RWPE2 (cell line): ENCODE measurements around the gene PCARE.

Source experiments
- ATAC-seq: fragments of 200-7000 bp; cut with Tn5 transposase; 3 replicates; pipeline ENCODE4 v1.9.1; 2021; ENCODE audit warnings: low read depth
- DNase-seq: peaks from one replicate; pipeline ENCODE4 v3.0.0-alpha.2; 2020; ENCODE audit warnings: low spot score
- H3K27ac ChIP-seq: fragments of 450-650 bp; 2 replicates; pipeline ENCODE4 v1.5.1; 2017; ENCODE audit warnings: mild to moderate bottlenecking; ENCODE audit not compliant: poor library complexity, severe bottlenecking
- H3K27me3 ChIP-seq: fragments of 250-450 bp; sonication (Bioruptor Pico); 2 replicates; pipeline ENCODE4 v1.5.1; 2021; ENCODE audit warnings: mild to moderate bottlenecking, moderate library complexity; ENCODE audit not compliant: insufficient read depth, poor library complexity, severe bottlenecking
- H3K36me3 ChIP-seq: fragments of 250-450 bp; sonication (Bioruptor Pico); 2 replicates; pipeline ENCODE4 v1.5.1; 2020; ENCODE audit warnings: low read depth, mild to moderate bottlenecking, moderate library complexity
- H3K4me1 ChIP-seq: fragments of 250-450 bp; sonication (Bioruptor Pico); 2 replicates; pipeline ENCODE4 v1.5.1; 2021; ENCODE audit warnings: mild to moderate bottlenecking, moderate library complexity; ENCODE audit not compliant: insufficient read depth, poor library complexity, severe bottlenecking
- H3K4me3 ChIP-seq: fragments of 250-450 bp; sonication (Bioruptor Pico); 2 replicates; pipeline ENCODE4 v1.5.1; 2021; ENCODE audit warnings: mild to moderate bottlenecking, moderate library complexity; ENCODE audit not compliant: severe bottlenecking
- H3K9me3 ChIP-seq: fragments of 250-450 bp; sonication (Bioruptor Pico); 2 replicates; pipeline ENCODE4 v1.5.1; 2021; ENCODE audit warnings: mild to moderate bottlenecking, moderate library complexity; ENCODE audit not compliant: severe bottlenecking
- CTCF ChIP-seq: fragments of 450-650 bp; IDR thresholded peaks from one replicate; pipeline ENCODE4 v1.5.1; 2017; ENCODE audit warnings: mild to moderate bottlenecking, moderate library complexity; ENCODE audit not compliant: poor library complexity, severe bottlenecking

The PCARE gene

GRCh38 chr2:29106980-29107388 is 32.7 kb upstream of the PCARE start:
- Histone ChIP-seq H3K4me1 (peaks cover 23% of the 10 kb centered on the region), H3K4me3 (no peak overlapping the region), H3K9me3 (no peaks in the 10 kb centered on the region), H3K27me3 (no peaks in the 10 kb centered on the region), H3K36me3 (no peaks in the 10 kb centered on the region), H3K27ac (no peak overlapping the region)
- DNase-seq (no peak), ATAC-seq (no peak)
- no peak for TF ChIP-seq CTCF

- no peaks in the 10 kb centered on the region for H3K9me3 ChIP-seq
- H3K27ac ChIP-seq, result no peak overlapping the region
- no peaks in the 10 kb centered on the region for H3K27me3 ChIP-seq
- ATAC-seq, result no peak
- no peaks in the 10 kb centered on the region for H3K36me3 ChIP-seq
- peaks cover 23% of the 10 kb centered on the region for H3K4me1 ChIP-seq
- no peak overlapping the region for H3K4me3 ChIP-seq
- TF ChIP-seq CTCF, result no peak
- DNase-seq, result no peak
These were observed 31.9 kb upstream of the PCARE start for GRCh38 chr2:29106256-29106655.

GRCh38 chr2:29105375-29105774 is 31.1 kb upstream of the PCARE start:
- Histone ChIP-seq H3K9me3 (no peaks in the 10 kb centered on the region), H3K27me3 (no peaks in the 10 kb centered on the region), H3K27ac (no peak overlapping the region), H3K4me1 (peaks cover 23% of the 10 kb centered on the region), H3K36me3 (no peaks in the 10 kb centered on the region), H3K4me3 (no peak overlapping the region)
- no peak for DNase-seq
- peak; percentile 19 for TF ChIP-seq CTCF
- ATAC-seq, result no peak

- H3K9me3 ChIP-seq, result no peaks in the 10 kb centered on the region
- DNase-seq (no peak), ATAC-seq (no peak)
- H3K4me1 ChIP-seq, result peaks cover 23% of the 10 kb centered on the region
- H3K27me3 ChIP-seq, result no peaks in the 10 kb centered on the region
- no peak for TF ChIP-seq CTCF
- H3K36me3 ChIP-seq, result no peaks in the 10 kb centered on the region
- H3K4me3 ChIP-seq, result no peak overlapping the region
- H3K27ac ChIP-seq, result no peak overlapping the region
These were observed 30.4 kb upstream of the PCARE start for GRCh38 chr2:29104688-29105087.

GRCh38 chr2:29100564-29100963 is 26.2 kb upstream of the PCARE start:
- ATAC-seq (no peak), DNase-seq (no peak)

More at GRCh38 chr2:29100564-29100963, 26.2 kb upstream of the PCARE start:
- Histone ChIP-seq H3K36me3 (no peaks in the 10 kb centered on the region), H3K27ac (no peak overlapping the region), H3K9me3 (no peaks in the 10 kb centered on the region), H3K27me3 (no peaks in the 10 kb centered on the region), H3K4me1 (no peaks in the 10 kb centered on the region), H3K4me3 (no peak overlapping the region)
- no peak for TF ChIP-seq CTCF
